Body of pancreas (tissue), 4 donors: Measurements from ENCODE around the gene WFIKKN1.

Experiments
- CTCF ChIP-seq, 7 experiments: fragments of 450-650 bp in 4 of 7; fragments of 200-600 bp in 3 of 7; sonication (generic) in 3 of 7; IDR thresholded peaks; one replicate each; pipeline ENCODE4 v1.5.1; 2016 to 2019; ENCODE audit warnings: antibody characterized with exemption in 7 of 7
- POLR2A ChIP-seq, 3 donors: fragments of 450-650 bp; IDR thresholded peaks; one replicate each; pipeline ENCODE4 v1.6.1; 2016; ENCODE audit warnings: antibody characterized with exemption in 3 of 3, mild to moderate bottlenecking in 2 of 3

GRCh38 chr16:631808-632358 lies 1.1 kb downstream of the WFIKKN1 start:
- TF ChIP-seq POLR2A (IDR thresholded peaks at IDR 0.05): no peak
- TF ChIP-seq CTCF (IDR thresholded peaks at IDR 0.05): no peak
